WI38 (cell line): Measurements from ENCODE around the gene FYN.

Source experiments
- H3K4me3 ChIP-seq: 2 replicates; pipeline ENCODE4 v1.5.1; 2011; ENCODE audit warnings: low read depth, mild to moderate bottlenecking, control low read depth, low read length
- CTCF ChIP-seq: IDR thresholded peaks from 2 replicates; pipeline ENCODE4 v1.5.1; 2012; ENCODE audit warnings: low read depth, mild to moderate bottlenecking, control low read depth, low read length

The FYN gene

DNA sequence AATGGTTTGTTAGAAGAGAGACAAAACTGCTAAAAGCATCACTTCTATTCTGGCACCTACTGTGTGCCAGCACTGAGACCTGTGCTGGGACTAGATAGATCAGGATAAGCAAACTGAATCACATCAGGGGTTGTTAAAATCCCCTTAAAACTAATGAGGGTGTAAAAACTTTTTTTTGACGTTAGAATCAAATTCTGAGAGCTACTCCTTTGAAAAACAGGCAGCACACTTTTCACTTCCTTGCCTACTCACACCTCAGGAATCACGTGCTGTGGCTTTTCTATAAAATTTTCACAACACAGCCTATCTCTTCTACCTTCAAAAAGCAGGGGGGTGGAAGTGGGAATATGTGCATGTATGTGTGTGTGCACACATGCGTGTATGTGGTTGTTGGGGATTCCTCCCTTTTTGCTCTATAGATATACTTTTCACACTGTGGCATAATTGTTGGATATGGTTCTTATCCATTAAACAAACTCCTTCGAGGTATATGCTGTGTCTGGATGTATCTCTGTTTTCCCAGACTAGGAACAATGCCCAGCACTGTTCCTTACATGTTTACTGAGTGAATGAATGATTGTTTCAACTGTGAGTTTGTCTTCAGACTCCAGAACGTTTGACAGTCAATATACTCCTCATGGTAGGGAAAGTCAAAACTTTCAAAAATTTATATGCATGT is 105.4 kb downstream of the FYN start:
- H3K4me3 ChIP-seq: no peak overlapping the region
- no peak for TF ChIP-seq CTCF

GRCh38 chr6:111766201-111766857 is 106.9 kb downstream of the FYN start:
- TF ChIP-seq CTCF: no peak
- no peak overlapping the region for H3K4me3 ChIP-seq

DNA sequence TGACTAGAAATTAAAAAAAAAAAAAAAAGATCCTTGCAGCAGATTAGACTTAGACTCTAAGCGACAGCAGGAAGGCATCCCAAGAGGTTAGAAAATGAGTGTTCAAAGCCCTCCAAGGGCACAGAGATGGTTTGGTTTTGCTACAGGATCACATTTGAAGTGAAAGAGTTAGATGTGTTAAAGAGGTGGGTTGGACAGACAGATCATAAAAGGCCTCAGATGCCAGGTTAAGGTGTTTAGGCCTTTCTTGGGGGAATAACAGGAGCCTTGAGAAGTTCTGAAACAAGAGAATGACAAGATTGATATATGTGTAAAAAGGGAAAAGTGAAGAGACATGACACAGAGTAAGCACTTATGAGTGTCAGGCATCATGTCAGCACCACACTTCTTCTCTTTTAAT is 107.5 kb downstream of the FYN start:
- TF ChIP-seq CTCF: no peak
- H3K4me3 ChIP-seq: no peak overlapping the region

DNA sequence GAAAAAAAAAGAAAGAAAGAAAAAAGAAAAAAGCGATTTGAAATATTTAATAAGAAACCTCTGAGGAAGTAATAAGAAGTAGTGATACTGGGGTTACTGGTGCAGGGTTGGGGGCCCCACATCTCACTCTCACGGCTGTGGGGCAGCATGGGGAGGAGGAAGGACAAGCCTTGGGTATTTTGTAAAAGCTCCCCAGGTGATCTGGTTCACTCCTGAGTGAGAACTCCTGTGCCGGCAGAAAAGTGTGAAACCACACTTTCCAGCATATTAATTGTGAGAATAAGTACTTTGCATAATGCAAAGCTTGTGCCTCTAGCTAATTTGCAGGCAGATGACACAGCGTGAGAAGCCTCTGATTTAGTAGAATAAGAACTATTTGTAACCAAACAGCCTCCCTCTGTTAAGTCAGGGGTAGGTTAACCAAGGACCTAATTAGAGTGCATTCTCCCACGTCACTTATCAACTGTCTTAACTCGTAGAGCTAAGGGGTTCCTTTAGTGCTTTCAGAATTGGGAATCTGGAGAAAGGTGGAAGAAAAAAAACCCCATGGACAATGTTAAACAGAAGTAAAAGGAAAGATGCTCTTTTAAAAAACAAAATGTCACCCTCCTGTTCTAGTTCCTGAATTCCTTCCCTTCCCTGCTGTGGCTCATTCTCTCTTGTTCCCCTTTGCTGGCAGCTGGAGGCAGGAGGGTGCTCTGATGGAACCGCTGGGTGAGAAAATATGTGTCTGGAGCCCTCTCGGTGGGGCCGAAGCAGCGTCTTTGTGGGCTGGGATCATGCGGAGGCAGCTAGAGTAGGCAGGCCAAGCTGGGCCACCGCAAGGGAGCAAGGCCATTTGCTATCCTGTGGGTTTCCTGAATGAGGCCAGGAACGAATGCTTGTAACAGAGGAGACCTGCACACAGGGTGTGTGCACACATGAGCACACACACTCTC is 108.7 kb downstream of the FYN start:
- H3K4me3 ChIP-seq: no peak overlapping the region
- no peak for TF ChIP-seq CTCF

GRCh38 chr6:111763381-111763780 is 109.9 kb downstream of the FYN start:
- no peak for TF ChIP-seq CTCF
- H3K4me3 ChIP-seq: no peak overlapping the region

GRCh38 chr6:111761783-111762312 is 111.4 kb downstream of the FYN start:
- TF ChIP-seq CTCF: no peak
- no peak overlapping the region for H3K4me3 ChIP-seq

GRCh38 chr6:111761212-111761611 is 112.0 kb downstream of the FYN start:
- no peak overlapping the region for H3K4me3 ChIP-seq
- no peak for TF ChIP-seq CTCF
